ENCODE measurements around the gene TCFL5.

- no peak for TF ChIP-seq POLR2AphosphoS5 (IDR thresholded peaks at IDR 0.05; ENCODE audit: low read depth, low read length)
- no peak for TF ChIP-seq SIN3A (IDR thresholded peaks at IDR 0.05; ENCODE audit: borderline replicate concordance, insufficient read depth, low read length)
- no peak for TF ChIP-seq REST (IDR thresholded peaks at IDR 0.05; ENCODE audit: insufficient read depth in 1 of 2, low read depth in 2 of 2, low read length in 2 of 2)
- no peak for TF ChIP-seq TAF1 (IDR thresholded peaks at IDR 0.05; ENCODE audit: borderline replicate concordance, insufficient read depth, low read length)
Measured at GRCh38 chr20:62887860-62888239, 26.2 kb upstream of the TCFL5 start.

All from PFSK-1 (cell line).